GM23338 (cell line): ENCODE measurements around the gene NKX2-1. TPM values are rescaled to one million over a fixed set of nuclear protein-coding genes. Genes with fewer than 3 reads are reported as not detected.

ENCODE experiments used
- ATAC-seq: fragments of 200-7000 bp; cut with Tn5 transposase; 3 replicates; pipeline ENCODE4 v1.9.1; 2020
- DNase-seq: peaks from one replicate; pipeline ENCODE4 v3.0.0-alpha.2; 2015; ENCODE audit warnings: low spot score
- H2AFZ ChIP-seq: fragments of 200-600 bp; sonication (generic); 2 replicates; pipeline ENCODE4 v1.8.0; 2016; ENCODE audit warnings: antibody characterized with exemption, mild to moderate bottlenecking, moderate library complexity
- H3F3A ChIP-seq: fragments of 200-600 bp; sonication (generic); replicated peaks from 2 replicates; pipeline ENCODE4 v1.8.0; 2017; ENCODE audit warnings: antibody characterized with exemption, mixed run types, low read depth
- H3K27ac ChIP-seq: fragments of 200-600 bp; sonication (generic); 2 replicates; pipeline ENCODE4 v1.6.1; 2016; ENCODE audit warnings: low read depth
- H3K27me3 ChIP-seq: fragments of 200-600 bp; sonication (generic); 2 replicates; pipeline ENCODE4 v1.8.0; 2016; ENCODE audit warnings: mild to moderate bottlenecking, mixed run types, moderate library complexity; ENCODE audit not compliant: insufficient read depth
- H3K36me3 ChIP-seq: fragments of 200-600 bp; sonication (generic); 2 replicates; pipeline ENCODE4 v1.8.0; 2016; ENCODE audit warnings: mild to moderate bottlenecking; ENCODE audit not compliant: insufficient read depth
- H3K4me1 ChIP-seq: fragments of 200-600 bp; sonication (generic); 2 replicates; pipeline ENCODE4 v1.8.0; 2016; ENCODE audit warnings: mild to moderate bottlenecking, moderate library complexity; ENCODE audit not compliant: insufficient read depth
- H3K4me2 ChIP-seq: fragments of 200-600 bp; sonication (generic); 2 replicates; pipeline ENCODE4 v1.7.1; 2017; ENCODE audit warnings: mixed run types
- H3K4me3 ChIP-seq: fragments of 200-600 bp; sonication (generic); 2 replicates; pipeline ENCODE4 v1.6.1; 2016; ENCODE audit warnings: mixed run types
- H3K79me2 ChIP-seq: fragments of 200-600 bp; sonication (generic); replicated peaks from 2 replicates; pipeline ENCODE4 v1.8.0; 2017; ENCODE audit warnings: mild to moderate bottlenecking; ENCODE audit not compliant: insufficient read depth
- H3K9me2 ChIP-seq: fragments of 200-600 bp; sonication (generic); 2 replicates; pipeline ENCODE4 v1.8.0; 2017; ENCODE audit not compliant: insufficient read depth
- H4K20me1 ChIP-seq: fragments of 200-600 bp; sonication (generic); replicated peaks from 2 replicates; pipeline ENCODE4 v1.8.0; 2017; ENCODE audit warnings: mild to moderate bottlenecking; ENCODE audit not compliant: insufficient read depth
- H3K27ac Mint-ChIP-seq: 2 replicates; pipeline ENCODE4 v1.8.0; 2020; ENCODE audit warnings: inconsistent platforms, mild to moderate bottlenecking, moderate library complexity, mixed read lengths
- H3K27me3 Mint-ChIP-seq: 3 replicates; pipeline ENCODE4 v1.8.0; 2022; ENCODE audit warnings: low read depth, mild to moderate bottlenecking, moderate library complexity, mixed read lengths, inconsistent platforms; ENCODE audit not compliant: insufficient read depth, poor library complexity
- H3K36me3 Mint-ChIP-seq: 3 replicates; pipeline ENCODE4 v1.8.0; 2021; ENCODE audit warnings: low read depth, mild to moderate bottlenecking, inconsistent platforms, moderate library complexity, mixed read lengths
- H3K4me1 Mint-ChIP-seq: 3 replicates; pipeline ENCODE4 v1.8.0; 2020; ENCODE audit warnings: mild to moderate bottlenecking, inconsistent platforms, mixed read lengths
- H3K4me3 Mint-ChIP-seq: 3 replicates; pipeline ENCODE4 v1.8.0; 2021; ENCODE audit warnings: moderate library complexity, mild to moderate bottlenecking, inconsistent platforms, mixed read lengths
- H3K9me3 Mint-ChIP-seq: 3 replicates; pipeline ENCODE4 v1.8.0; 2020; ENCODE audit warnings: moderate library complexity, mild to moderate bottlenecking, inconsistent platforms, mixed read lengths
- EZH2 ChIP-seq: fragments of 200-600 bp; sonication (generic); IDR thresholded peaks from one replicate; pipeline ENCODE4 v1.8.0; 2017; ENCODE audit warnings: antibody characterized with exemption, mild to moderate bottlenecking, low read depth; ENCODE audit not compliant: unreplicated experiment
- EZH2phosphoT487 ChIP-seq: fragments of 200-600 bp; sonication (generic); IDR thresholded peaks from one replicate; pipeline ENCODE4 v1.8.1; 2018; ENCODE audit warnings: antibody characterized with exemption; ENCODE audit not compliant: unreplicated experiment
- JUNB ChIP-seq: IDR thresholded peaks from one replicate; pipeline ENCODE4 v1.6.1; 2016; ENCODE audit warnings: antibody characterized with exemption; ENCODE audit not compliant: unreplicated experiment
- POLR2AphosphoS5 ChIP-seq: IDR thresholded peaks from 2 replicates; pipeline ENCODE4 v1.6.1; 2016; ENCODE audit warnings: antibody characterized with exemption, low read depth
- ZNF462 ChIP-seq: fragments of 250-450 bp; sonication (Bioruptor Pico); IDR thresholded peaks from 2 replicates; pipeline ENCODE4 v1.5.0; 2020; ENCODE audit warnings: mild to moderate bottlenecking, moderate library complexity
- long read RNA-seq: library from polyadenylated mRNA; unstranded; transcript quantifications from one replicate; pipeline ENCODE4 v2.0.0, GENCODE V29; 2020; ENCODE audit not compliant: unreplicated experiment
- polyA plus RNA-seq: library from polyadenylated mRNA; unstranded; fragments of >200 nt; fragmentation: Nextera tagmentation; extraction: Ambion mirVana; gene quantifications from 2 replicates; pipeline ENCODE4 v1.2.1, GENCODE V29; 2016
- total RNA-seq: library from RNA; depleted of rRNA; stranded (reverse); fragments of >200 nt; shearing (Covaris generic); gene quantifications from 2 replicates; pipeline ENCODE4 v1.2.3, GENCODE V29; 2014; rRNA removed

Gene NKX2-1
- total RNA-seq (not detected in 2 replicates), polyA plus RNA-seq (not detected in 2 replicates)
- long read RNA-seq = 0 reads

GRCh38 chr14:36519431-36520321, at the start of gene NKX2-1:
Gene NKX2-1, minus strand, starts transcription at chr14:36520232. Its CDS starts 103 bp downstream, at chr14:36520129.
- H3K36me3 Mint-ChIP-seq = peaks cover 5% of the 10 kb centered on the region; the same call in 1 of the 3 replicates
- Histone ChIP-seq H3K36me3 (no peaks in the 10 kb centered on the region), H3K9me2 (no peaks in the 10 kb centered on the region), H2AFZ (peak within 1 kb of the TSS; percentile 83), H3K79me2 (no peaks in the 10 kb centered on the region), H3K4me2 (peak within 1 kb of the TSS; percentile 85), H3K27me3 (peaks cover 100% of the 10 kb centered on the region), H3K4me3 (peak within 1 kb of the TSS; percentile 59), H3F3A (peaks cover 11% of the 10 kb centered on the region), H3K27ac (no peak within 1 kb of the TSS), H4K20me1 (peaks cover 32% of the 10 kb centered on the region), H3K4me1 (peaks cover 58% of the 10 kb centered on the region)
- peak; percentile 87 for DNase-seq
- TF ChIP-seq EZH2phosphoT487 = no peak
- TF ChIP-seq POLR2AphosphoS5 = no peak
- no peak for TF ChIP-seq JUNB
- no peak for TF ChIP-seq ZNF462 (CRISPR knock-in tag)
- TF ChIP-seq EZH2 = peak; percentile 96
- peak; percentile 4 for ATAC-seq
- peaks cover 98% of the 10 kb centered on the region for H3K27me3 Mint-ChIP-seq
- H3K4me1 Mint-ChIP-seq = peaks cover 45% of the 10 kb centered on the region
- H3K9me3 Mint-ChIP-seq = peaks cover 8% of the 10 kb centered on the region
- H3K4me3 Mint-ChIP-seq = peak within 1 kb of the TSS; percentile 62
- no peak within 1 kb of the TSS for H3K27ac Mint-ChIP-seq
